ENCODE measurements around the gene PTPRS.

PTPRS gene

GRCh38 chr19:5337126-5337525 is 3.5 kb downstream of the PTPRS start:
- DNase-seq, result no peak
- H3K27ac ChIP-seq, result no peak overlapping the region
- H3K27me3 ChIP-seq (replicated peaks), result no peaks in the 10 kb centered on the region
- in situ Hi-C loops (cut with HindIII; ENCODE audit: low pct_ligation_motif_present, low sequenced_read_pairs), result no loop called here
- no peak overlapping the region for H3K4me3 ChIP-seq (ENCODE audit: low read depth, low read length)
- H3K36me3 ChIP-seq (replicated peaks), result no peaks in the 10 kb centered on the region
- TF ChIP-seq CTCF (IDR thresholded peaks at IDR 0.05; ENCODE audit: low read depth, low read length, missing control alignments), result no peak

GRCh38 chr19:5336195-5336965 is 4.2 kb downstream of the PTPRS start:
- no peak overlapping the region for H3K4me3 ChIP-seq (ENCODE audit: low read depth, low read length)
- no peaks in the 10 kb centered on the region for H3K27me3 ChIP-seq (replicated peaks)
- in situ Hi-C loops (cut with HindIII; ENCODE audit: low pct_ligation_motif_present, low sequenced_read_pairs), result no loop called here
- no peaks in the 10 kb centered on the region for H3K36me3 ChIP-seq (replicated peaks)
- TF ChIP-seq CTCF (IDR thresholded peaks at IDR 0.05; ENCODE audit: low read depth, low read length, missing control alignments), result no peak
- no peak for DNase-seq
- H3K27ac ChIP-seq, result no peak overlapping the region

- H3K4me3 ChIP-seq (ENCODE audit: low read depth, low read length), result no peak overlapping the region
- H3K36me3 ChIP-seq (replicated peaks), result no peaks in the 10 kb centered on the region
- no peak for TF ChIP-seq CTCF (IDR thresholded peaks at IDR 0.05; ENCODE audit: low read depth, low read length, missing control alignments)
- DNase-seq, result no peak
- no peaks in the 10 kb centered on the region for H3K27me3 ChIP-seq (replicated peaks)
- no peak overlapping the region for H3K27ac ChIP-seq
- in situ Hi-C loops (cut with HindIII; ENCODE audit: low pct_ligation_motif_present, low sequenced_read_pairs), result no loop called here
Observed at GRCh38 chr19:5335593-5335992, 5.0 kb downstream of the PTPRS start.

GRCh38 chr19:5334824-5335500 is 5.7 kb downstream of the PTPRS start:
- Histone ChIP-seq H3K36me3 (replicated peaks) (no peaks in the 10 kb centered on the region), H3K27me3 (replicated peaks) (no peaks in the 10 kb centered on the region), H3K4me3 (ENCODE audit: low read depth, low read length) (no peak overlapping the region), H3K27ac (no peak overlapping the region)
- no peak for DNase-seq
- TF ChIP-seq CTCF (IDR thresholded peaks at IDR 0.05; ENCODE audit: low read depth, low read length, missing control alignments), result no peak
- in situ Hi-C loops (cut with HindIII; ENCODE audit: low pct_ligation_motif_present, low sequenced_read_pairs), result no loop called here

GRCh38 chr19:5334366-5334739 is 6.3 kb downstream of the PTPRS start:
- no peaks in the 10 kb centered on the region for H3K36me3 ChIP-seq (replicated peaks)
- H3K27ac ChIP-seq, result no peak overlapping the region
- no peaks in the 10 kb centered on the region for H3K27me3 ChIP-seq (replicated peaks)
- no peak overlapping the region for H3K4me3 ChIP-seq (ENCODE audit: low read depth, low read length)
- TF ChIP-seq CTCF (IDR thresholded peaks at IDR 0.05; ENCODE audit: low read depth, low read length, missing control alignments), result no peak
- in situ Hi-C loops (cut with HindIII; ENCODE audit: low pct_ligation_motif_present, low sequenced_read_pairs), result no loop called here
- DNase-seq, result no peak

Data from brain microvascular endothelial cell (primary cell).